Activated CD8-positive, alpha-beta T cell treated with anti-CD3 and anti-CD28 coated beads for 36 hours (primary cell): ENCODE measurements around the gene XAF1. TPM values are rescaled to one million over a fixed set of nuclear protein-coding genes. Genes with fewer than 3 reads are reported as not detected.

Experiments
- ATAC-seq: fragments of 200-7000 bp; cut with Tn5 transposase; one replicate; pipeline ENCODE4 v1.10.0; 2021; ENCODE audit warnings: mild to moderate bottlenecking, moderate library complexity
- CTCF ChIA-PET: fragments of 350-600 bp; sonication (Branson Sonifier 250); formaldehyde crosslinking; loops from one replicate; lab custom pipeline; 2021; ENCODE audit warnings: antibody characterized with exemption; lab: Charles Lee
- POLR2A ChIA-PET: fragments of 350-600 bp; sonication (Branson Sonifier 250); formaldehyde crosslinking; loops from one replicate; lab custom pipeline; 2021; ENCODE audit warnings: antibody characterized with exemption; lab: Charles Lee
- DNase-seq: peaks from one replicate; pipeline ENCODE4 v3.0.0-alpha.2; 2020
- H3K27ac Mint-ChIP-seq: one replicate; pipeline ENCODE4 v1.8.0; 2021; ENCODE audit warnings: mild to moderate bottlenecking, mixed read lengths
- H3K27me3 Mint-ChIP-seq: one replicate; pipeline ENCODE4 v1.8.0; 2021; ENCODE audit warnings: mixed read lengths
- H3K36me3 Mint-ChIP-seq: one replicate; pipeline ENCODE4 v1.8.0; 2021; ENCODE audit warnings: low read depth, mixed read lengths
- H3K4me1 Mint-ChIP-seq: one replicate; pipeline ENCODE4 v1.8.0; 2021; ENCODE audit warnings: low read depth, mixed read lengths
- H3K4me3 Mint-ChIP-seq: one replicate; pipeline ENCODE4 v1.8.0; 2021; ENCODE audit warnings: mild to moderate bottlenecking, moderate library complexity, mixed read lengths
- H3K9me3 Mint-ChIP-seq: one replicate; pipeline ENCODE4 v1.8.0; 2021; ENCODE audit warnings: mixed read lengths
- CTCF ChIP-seq: fragments of 200-600 bp; IDR thresholded peaks from one replicate; pipeline ENCODE4 v1.8.0; 2022; ENCODE audit warnings: antibody characterized with exemption, mild to moderate bottlenecking
- intact Hi-C: fragments of 100-400 bp; cut with micrococcal nuclease; formaldehyde crosslinking; loops from one replicate; pipeline ENCODE4 v1.10.0; 2022
- total RNA-seq, 2 experiments: library from RNA; stranded (reverse); gene quantifications; one replicate each; pipeline ENCODE4 v1.2.3, GENCODE V29; 2021

XAF1 gene
- total RNA-seq, 2 experiments from 2014 or later, result 15.2 to 18.4 TPM

GRCh38 chr17:6752068-6752909, 3.6 kb upstream of the XAF1 start:
- CTCF ChIA-PET, result no interaction called here
- POLR2A ChIA-PET, result interaction anchor here (1.1 to 1.2 kb wide), 2 partner anchors 8 to 9 kb away, joined by 3 to 4 read pairs; no protein-coding TSS in a partner anchor
- no peak for ATAC-seq

GRCh38 chr17:6753006-6753445, 2.8 kb upstream of the XAF1 start:
- POLR2A ChIA-PET, result no interaction called here

More at GRCh38 chr17:6752068-6752909, 3.6 kb upstream of the XAF1 start:
- Mint-ChIP-seq H3K4me1 (peaks cover 42% of the 10 kb centered on the region), H3K36me3 (no peaks in the 10 kb centered on the region), H3K27me3 (no peaks in the 10 kb centered on the region), H3K4me3 (no peak overlapping the region), H3K27ac (peak overlapping the region; percentile 86), H3K9me3 (no peaks in the 10 kb centered on the region)
- TF ChIP-seq CTCF, result no peak
- intact Hi-C loops, result no loop called here
- no peak for DNase-seq

GRCh38 chr17:6753546-6753945, 2.3 kb upstream of the XAF1 start:
- intact Hi-C loops, result no loop called here
- H3K27ac Mint-ChIP-seq, result peak overlapping the region; percentile 65

More at GRCh38 chr17:6753006-6753445, 2.8 kb upstream of the XAF1 start:
- TF ChIP-seq CTCF, result no peak
- no peaks in the 10 kb centered on the region for H3K9me3 Mint-ChIP-seq
- H3K4me3 Mint-ChIP-seq, result peak overlapping the region; percentile 14
- peak overlapping the region; percentile 86 for H3K27ac Mint-ChIP-seq
- no peaks in the 10 kb centered on the region for H3K27me3 Mint-ChIP-seq
- CTCF ChIA-PET, result no interaction called here
- DNase-seq, result peak; percentile 62
- H3K4me1 Mint-ChIP-seq, result peaks cover 47% of the 10 kb centered on the region
- ATAC-seq, result peak; percentile 52
- no peaks in the 10 kb centered on the region for H3K36me3 Mint-ChIP-seq
- intact Hi-C loops, result no loop called here

GRCh38 chr17:6755281-6755680, 565 bp upstream of the XAF1 start:
- Mint-ChIP-seq H3K4me3 (peak overlapping the region; percentile 85), H3K4me1 (peaks cover 49% of the 10 kb centered on the region), H3K36me3 (peaks cover 5% of the 10 kb centered on the region), H3K9me3 (no peaks in the 10 kb centered on the region), H3K27me3 (no peaks in the 10 kb centered on the region), H3K27ac (peak overlapping the region; percentile 91)
- intact Hi-C loops, result no loop called here
- TF ChIP-seq CTCF, result no peak
- no peak for ATAC-seq
- DNase-seq, result no peak
- ChIA-PET POLR2A (interaction anchor here (0.6 kb wide), 1 partner anchor 193 kb away, joined by 3 read pairs; no protein-coding TSS in a partner anchor), CTCF (interaction anchor here (1.2 to 1.5 kb wide), 3 partner anchors 9 to 89 kb away, joined by 3 to 5 read pairs (median 4); no protein-coding TSS in a partner anchor)

More at GRCh38 chr17:6753546-6753945, 2.3 kb upstream of the XAF1 start:
- Mint-ChIP-seq H3K27me3 (no peaks in the 10 kb centered on the region), H3K4me3 (no peak overlapping the region), H3K9me3 (no peaks in the 10 kb centered on the region), H3K36me3 (peaks cover 2% of the 10 kb centered on the region), H3K4me1 (peaks cover 49% of the 10 kb centered on the region)
- ChIA-PET POLR2A (no interaction called here), CTCF (no interaction called here)
- no peak for TF ChIP-seq CTCF
- ATAC-seq (no peak), DNase-seq (no peak)
